Panc1 (cell line): ENCODE measurements around the gene FFAR3. TPM values are rescaled to one million over a fixed set of nuclear protein-coding genes. Genes with fewer than 3 reads are reported as not detected.

ENCODE experiments used
- ATAC-seq: fragments of 200-7000 bp; cut with Tn5 transposase; 2 replicates; pipeline ENCODE4 v1.9.1; 2020; ENCODE audit warnings: mild to moderate bottlenecking, moderate library complexity
- BruUV-seq: library from RNA; stranded (reverse); fragments of 400-500 nt; replicated peaks from 2 replicates; lab custom pipeline; 2021; lab: Mats Ljungman, UMichigan
- CTCF ChIA-PET: fragments of 300-600 bp; sonication (Branson Sonifier 250); formaldehyde crosslinking; loops from one replicate; lab custom pipeline; 2022; ENCODE audit warnings: antibody characterized with exemption; lab: Charles Lee
- POLR2A ChIA-PET: fragments of 300-600 bp; sonication (Branson Sonifier 250); formaldehyde crosslinking; loops from one replicate; lab custom pipeline; 2022; ENCODE audit warnings: antibody characterized with exemption; lab: Charles Lee
- DNase-seq: peaks from one replicate; pipeline ENCODE4 v3.0.0-alpha.2; 2010; ENCODE audit warnings: low read depth, low spot score
- H3K27ac ChIP-seq: 2 replicates; pipeline ENCODE4 v1.5.1; 2011; ENCODE audit warnings: mild to moderate bottlenecking, low read length, inconsistent platforms
- H3K27me3 ChIP-seq: fragments of 200-500 bp; sonication (Bioruptor generic); 2 replicates; pipeline ENCODE4 v1.6.0; 2014; ENCODE audit warnings: low read length, inconsistent platforms; ENCODE audit not compliant: control insufficient read depth, insufficient read depth
- H3K36me3 ChIP-seq: fragments of 200-500 bp; sonication (Bioruptor generic); 2 replicates; pipeline ENCODE4 v1.5.1; 2014; ENCODE audit warnings: inconsistent platforms, mild to moderate bottlenecking, low read length, moderate library complexity; ENCODE audit not compliant: control insufficient read depth, insufficient read depth
- H3K4me1 ChIP-seq: 2 replicates; pipeline ENCODE4 v1.5.1; 2011; ENCODE audit warnings: inconsistent platforms, mild to moderate bottlenecking, low read length, moderate library complexity; ENCODE audit not compliant: control insufficient read depth, insufficient read depth
- H3K4me3 ChIP-seq, 2 experiments: 2 replicates each; pipeline ENCODE4 v1.5.1; 2011 to 2012; ENCODE audit warnings: low read depth in 2 of 2, low read length in 2 of 2, mild to moderate bottlenecking in 2 of 2, inconsistent platforms in 1 of 2, moderate library complexity in 1 of 2
- H3K9me3 ChIP-seq: fragments of 200-500 bp; sonication (Bioruptor generic); 2 replicates; pipeline ENCODE4 v1.5.1; 2014; ENCODE audit warnings: low read depth, mild to moderate bottlenecking, inconsistent platforms, low read length, moderate library complexity; ENCODE audit not compliant: control insufficient read depth, insufficient read depth
- CTCF ChIP-seq: fragments of 450-650 bp; IDR thresholded peaks from 2 replicates; pipeline ENCODE4 v1.5.1; 2017; ENCODE audit warnings: mild to moderate bottlenecking
- POLR2AphosphoS5 ChIP-seq: IDR thresholded peaks from 2 replicates; pipeline ENCODE4 v1.6.1; 2012; ENCODE audit warnings: mild to moderate bottlenecking, low read depth, low read length, moderate library complexity
- SIN3A ChIP-seq: IDR thresholded peaks from 2 replicates; pipeline ENCODE4 v1.6.1; 2012; ENCODE audit warnings: low read depth, mild to moderate bottlenecking, low read length, moderate library complexity, borderline replicate concordance; ENCODE audit not compliant: insufficient read depth
- TCF7L2 ChIP-seq: IDR thresholded peaks from 2 replicates; pipeline ENCODE4 v1.6.1; 2011; ENCODE audit warnings: mild to moderate bottlenecking, low read depth, low read length, inconsistent platforms
- in situ Hi-C: cut with HindIII; loops from 2 replicates; pipeline ENCODE4 v1.10.0; 2016; ENCODE audit warnings: low sequenced_read_pairs, low pct_unique_long_range_greater_than_20kb
- intact Hi-C: fragments of 100-400 bp; cut with micrococcal nuclease; formaldehyde crosslinking; loops from one replicate; pipeline ENCODE4 v1.10.0; 2022; ENCODE audit not compliant: unreplicated experiment
- total RNA-seq: library from RNA; stranded (reverse); gene quantifications from one replicate; pipeline ENCODE4 v1.2.1, GENCODE V29; 2021; ENCODE audit not compliant: unreplicated experiment
- TF ChIP-seq, protein P1 (sequence below), 2 experiments: IDR thresholded peaks; 2 replicates each; pipeline ENCODE4 v1.6.1; 2011 to 2012; ENCODE audit warnings: low read depth in 2 of 2, control low read depth in 1 of 2, low read length in 1 of 2, mild to moderate bottlenecking in 1 of 2, moderate library complexity in 1 of 2; ENCODE audit not compliant: insufficient read depth in 1 of 2

Gene FFAR3
- total RNA-seq, 1 experiment from 2014 or later = not detected

DNA sequence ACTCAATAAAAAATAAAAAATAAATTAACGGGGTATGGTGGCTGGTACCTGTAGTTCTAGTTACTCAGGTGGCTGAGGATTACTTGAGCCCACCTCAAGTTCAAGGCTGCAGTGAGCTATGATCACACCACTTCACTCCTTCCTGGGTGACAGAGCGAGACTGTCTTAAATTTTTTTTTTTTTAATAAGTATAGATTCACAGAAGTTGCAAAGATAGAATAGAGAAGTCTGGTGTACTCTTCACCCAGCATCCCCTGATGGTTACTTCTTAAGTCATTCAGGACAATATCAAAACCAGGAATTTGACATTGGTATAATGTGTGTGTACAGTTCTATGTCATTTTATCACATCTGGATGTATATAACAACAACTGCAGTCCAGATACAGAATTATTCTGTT is 37.0 kb upstream of the FFAR3 start:
- ATAC-seq (no peak), DNase-seq (no peak)
- intact Hi-C loops (no loop called here), in situ Hi-C loops (no loop called here)
- POLR2A ChIA-PET = no interaction called here
- TF ChIP-seq TCF7L2 = no peak
- TF ChIP-seq POLR2AphosphoS5 = no peak
- TF ChIP-seq SIN3A = no peak
- BruUV-seq = no TSS peak
- H3K27ac ChIP-seq = no peak overlapping the region
- H3K4me1 ChIP-seq = no peaks in the 10 kb centered on the region; the same call in 1 of the 2 replicates
- H3K4me3 ChIP-seq = no peak overlapping the region
- H3K9me3 ChIP-seq = no peaks in the 10 kb centered on the region
- H3K27me3 ChIP-seq = no peaks in the 10 kb centered on the region
- CTCF ChIA-PET = no interaction called here
- H3K36me3 ChIP-seq = no peaks in the 10 kb centered on the region

DNA sequence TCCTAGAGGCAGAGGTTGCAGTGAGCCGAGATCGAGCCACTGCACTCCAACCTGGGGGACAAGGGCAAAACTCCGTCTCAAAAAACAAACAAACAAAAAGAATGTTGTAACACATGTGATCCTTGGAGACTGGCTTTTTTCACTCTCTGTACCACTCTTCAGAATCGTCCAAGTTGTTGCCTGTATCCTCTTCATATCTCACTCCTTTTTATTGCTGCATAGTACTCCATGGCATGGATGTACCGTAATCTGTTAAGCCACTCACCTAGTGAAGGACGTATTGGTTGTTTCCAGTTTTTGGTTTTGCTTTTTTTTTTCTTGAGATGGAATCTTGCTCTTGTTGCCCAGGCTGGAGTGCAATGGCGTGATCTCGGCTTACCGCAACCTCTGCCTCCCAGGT is 36.2 kb upstream of the FFAR3 start:
- ChIA-PET POLR2A (no interaction called here), CTCF (no interaction called here)
- Histone ChIP-seq H3K36me3 (no peaks in the 10 kb centered on the region), H3K4me3 (no peak overlapping the region), H3K4me1 (no peaks in the 10 kb centered on the region; the same call in 1 of the 2 replicates), H3K9me3 (no peaks in the 10 kb centered on the region), H3K27ac (no peak overlapping the region), H3K27me3 (no peaks in the 10 kb centered on the region)
- ATAC-seq = no peak
- no TSS peak for BruUV-seq
- DNase-seq = no peak
- TF ChIP-seq CTCF = no peak
- no peak for TF ChIP-seq POLR2AphosphoS5
- TF ChIP-seq, protein P1, sequence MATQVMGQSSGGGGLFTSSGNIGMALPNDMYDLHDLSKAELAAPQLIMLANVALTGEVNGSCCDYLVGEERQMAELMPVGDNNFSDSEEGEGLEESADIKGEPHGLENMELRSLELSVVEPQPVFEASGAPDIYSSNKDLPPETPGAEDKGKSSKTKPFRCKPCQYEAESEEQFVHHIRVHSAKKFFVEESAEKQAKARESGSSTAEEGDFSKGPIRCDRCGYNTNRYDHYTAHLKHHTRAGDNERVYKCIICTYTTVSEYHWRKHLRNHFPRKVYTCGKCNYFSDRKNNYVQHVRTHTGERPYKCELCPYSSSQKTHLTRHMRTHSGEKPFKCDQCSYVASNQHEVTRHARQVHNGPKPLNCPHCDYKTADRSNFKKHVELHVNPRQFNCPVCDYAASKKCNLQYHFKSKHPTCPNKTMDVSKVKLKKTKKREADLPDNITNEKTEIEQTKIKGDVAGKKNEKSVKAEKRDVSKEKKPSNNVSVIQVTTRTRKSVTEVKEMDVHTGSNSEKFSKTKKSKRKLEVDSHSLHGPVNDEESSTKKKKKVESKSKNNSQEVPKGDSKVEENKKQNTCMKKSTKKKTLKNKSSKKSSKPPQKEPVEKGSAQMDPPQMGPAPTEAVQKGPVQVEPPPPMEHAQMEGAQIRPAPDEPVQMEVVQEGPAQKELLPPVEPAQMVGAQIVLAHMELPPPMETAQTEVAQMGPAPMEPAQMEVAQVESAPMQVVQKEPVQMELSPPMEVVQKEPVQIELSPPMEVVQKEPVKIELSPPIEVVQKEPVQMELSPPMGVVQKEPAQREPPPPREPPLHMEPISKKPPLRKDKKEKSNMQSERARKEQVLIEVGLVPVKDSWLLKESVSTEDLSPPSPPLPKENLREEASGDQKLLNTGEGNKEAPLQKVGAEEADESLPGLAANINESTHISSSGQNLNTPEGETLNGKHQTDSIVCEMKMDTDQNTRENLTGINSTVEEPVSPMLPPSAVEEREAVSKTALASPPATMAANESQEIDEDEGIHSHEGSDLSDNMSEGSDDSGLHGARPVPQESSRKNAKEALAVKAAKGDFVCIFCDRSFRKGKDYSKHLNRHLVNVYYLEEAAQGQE (IDR thresholded peaks at IDR 0.05; ENCODE audit: insufficient read depth in 1 of 2, low read depth in 2 of 2, low read length in 1 of 2) = no peak
- TF ChIP-seq SIN3A = no peak
- no peak for TF ChIP-seq TCF7L2
- in situ Hi-C loops (no loop called here), intact Hi-C loops (no loop called here)

DNA sequence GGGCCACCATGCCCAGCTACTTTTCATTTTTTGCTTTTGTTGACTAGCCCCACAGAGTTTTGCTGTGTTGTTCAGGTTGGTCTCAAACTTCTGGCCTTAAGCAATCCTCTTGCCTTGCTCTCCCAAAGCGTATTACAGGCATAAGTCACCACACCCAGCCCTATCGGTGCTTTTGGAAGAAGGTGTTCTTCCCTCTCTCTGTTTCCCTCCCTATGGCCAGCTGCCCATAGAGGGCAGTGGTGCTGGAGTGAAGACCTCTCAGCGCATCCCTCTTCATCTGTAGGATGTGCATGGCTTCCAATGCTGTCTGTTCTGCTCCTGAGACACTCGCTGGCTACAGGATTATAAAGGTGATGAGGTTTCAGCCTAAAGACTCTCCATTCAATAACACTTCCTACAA is 30.6 kb upstream of the FFAR3 start:
- CTCF ChIA-PET = no interaction called here
- H3K4me1 ChIP-seq = no peaks in the 10 kb centered on the region
- ATAC-seq (peak; percentile 75), DNase-seq (no peak)
- no peak overlapping the region for H3K4me3 ChIP-seq
- TF ChIP-seq SIN3A = no peak
- TF ChIP-seq POLR2AphosphoS5 = no peak
- TF ChIP-seq, protein P1 (IDR thresholded peaks at IDR 0.05; ENCODE audit: insufficient read depth in 1 of 2, low read depth in 2 of 2, low read length in 1 of 2) = no peak
- TF ChIP-seq CTCF = no peak
- no peak for TF ChIP-seq TCF7L2
- no peaks in the 10 kb centered on the region for H3K36me3 ChIP-seq
- no peak overlapping the region for H3K27ac ChIP-seq
- no TSS peak for BruUV-seq
- H3K9me3 ChIP-seq = no peaks in the 10 kb centered on the region
- in situ Hi-C loops = no loop called here
- POLR2A ChIA-PET = no interaction called here
- intact Hi-C loops = no loop called here
- H3K27me3 ChIP-seq = no peaks in the 10 kb centered on the region
